IMR-90 (cell line): ENCODE data around the gene PSMB11. TPM values are rescaled to one million over a fixed set of nuclear protein-coding genes. Genes with fewer than 3 reads are reported as not detected.

Experiments
- ATAC-seq: fragments of 200-7000 bp; cut with Tn5 transposase; 2 replicates; pipeline ENCODE4 v1.9.1; 2020; ENCODE audit warnings: low read depth, mild to moderate bottlenecking, moderate library complexity
- BruUV-seq: library from RNA; stranded (reverse); fragments of 400-500 nt; replicated peaks from 2 replicates; lab custom pipeline; 2021; lab: Mats Ljungman, UMichigan
- CTCF ChIA-PET: fragments of 300-600 bp; formaldehyde crosslinking; extraction: SDS; loops from one replicate; lab custom pipeline; 2021; ENCODE audit warnings: antibody characterized with exemption; lab: Yijun Ruan, JAX
- POLR2A ChIA-PET: fragments of 300-600 bp; sonication (Branson Sonifier 250); formaldehyde crosslinking; loops from one replicate; lab custom pipeline; 2022; ENCODE audit warnings: antibody characterized with exemption; ENCODE audit not compliant: unreplicated experiment; lab: Charles Lee
- DNase-seq: peaks from one replicate; pipeline ENCODE4 v3.0.0; 2013
- H2AFZ ChIP-seq: replicated peaks from 2 replicates; pipeline ENCODE3; 2013; ENCODE audit warnings: low read length, mild to moderate bottlenecking; ENCODE audit not compliant: poor library complexity
- H2AK5ac ChIP-seq: 2 replicates; pipeline ENCODE4 v1.6.1; 2013; ENCODE audit warnings: low read depth, low read length, inconsistent platforms
- H2AK9ac ChIP-seq: replicated peaks from 2 replicates; pipeline ENCODE3; 2013; ENCODE audit warnings: mild to moderate bottlenecking, low read depth, low read length, moderate library complexity; ENCODE audit not compliant: poor library complexity
- H2BK120ac ChIP-seq: 2 replicates; pipeline ENCODE4 v1.6.1; 2013; ENCODE audit warnings: low read depth, low read length, inconsistent platforms
- H2BK15ac ChIP-seq: 3 replicates; pipeline ENCODE4 v1.6.1; 2013; ENCODE audit warnings: low read depth, low read length, inconsistent platforms
- H2BK20ac ChIP-seq: 2 replicates; pipeline ENCODE4 v1.6.1; 2013; ENCODE audit warnings: low read depth, mild to moderate bottlenecking, inconsistent platforms, low read length, moderate library complexity
- H2BK5ac ChIP-seq: 2 replicates; pipeline ENCODE4 v1.6.1; 2013; ENCODE audit warnings: mild to moderate bottlenecking, low read depth, low read length, inconsistent platforms; ENCODE audit not compliant: poor library complexity, severe bottlenecking
- H3K14ac ChIP-seq: replicated peaks from 2 replicates; pipeline ENCODE4 v1.6.1; 2013; ENCODE audit warnings: low read depth, low read length, inconsistent platforms
- H3K18ac ChIP-seq: 2 replicates; pipeline ENCODE4 v1.6.1; 2013; ENCODE audit warnings: low read depth, low read length, control low read depth
- H3K23ac ChIP-seq: 2 replicates; pipeline ENCODE4 v1.6.1; 2013; ENCODE audit warnings: low read depth, low read length, inconsistent platforms
- H3K27ac ChIP-seq: 2 replicates; pipeline ENCODE4 v1.5.1; 2013; ENCODE audit warnings: mild to moderate bottlenecking, control low read depth, low read length; ENCODE audit not compliant: insufficient read depth
- H3K27me3 ChIP-seq: 2 replicates; pipeline ENCODE4 v1.6.1; 2013; ENCODE audit warnings: low read length; ENCODE audit not compliant: control insufficient read depth, insufficient read depth
- H3K36me3 ChIP-seq: 2 replicates; pipeline ENCODE4 v1.6.1; 2013; ENCODE audit warnings: low read length, mixed read lengths; ENCODE audit not compliant: control insufficient read depth, insufficient read depth
- H3K4ac ChIP-seq: 2 replicates; pipeline ENCODE4 v1.6.1; 2013; ENCODE audit warnings: low read depth, low read length, inconsistent platforms
- H3K4me1 ChIP-seq: 2 replicates; pipeline ENCODE4 v1.6.1; 2013; ENCODE audit warnings: low read length, mixed read lengths; ENCODE audit not compliant: control insufficient read depth, insufficient read depth
- H3K4me2 ChIP-seq: 2 replicates; pipeline ENCODE4 v1.6.1; 2013; ENCODE audit warnings: low read depth, mild to moderate bottlenecking, control low read depth, low read length, moderate library complexity
- H3K4me3 ChIP-seq: 2 replicates; pipeline ENCODE4 v1.5.1; 2013; ENCODE audit warnings: low read depth, mild to moderate bottlenecking, control low read depth, low read length, moderate library complexity; ENCODE audit not compliant: insufficient read depth
- H3K56ac ChIP-seq: 2 replicates; pipeline ENCODE4 v1.6.1; 2013; ENCODE audit warnings: low read length, inconsistent platforms; ENCODE audit not compliant: insufficient read depth; ENCODE audit errors: extremely low read depth
- H3K79me1 ChIP-seq, 2 experiments: 2 replicates each; pipeline ENCODE4 v1.6.1; 2013; ENCODE audit warnings: low read length in 2 of 2, inconsistent platforms in 1 of 2, low read depth in 1 of 2
- H3K9ac ChIP-seq: 2 replicates; pipeline ENCODE4 v1.6.1; 2013; ENCODE audit warnings: low read depth, low read length, control low read depth
- H3K9me1 ChIP-seq: 2 replicates; pipeline ENCODE4 v1.6.1; 2013; ENCODE audit warnings: low read length, inconsistent platforms; ENCODE audit not compliant: insufficient read depth
- H3K9me3 ChIP-seq: 2 replicates; pipeline ENCODE4 v1.6.1; 2013; ENCODE audit warnings: low read length; ENCODE audit not compliant: control insufficient read depth, insufficient read depth
- H4K20me1 ChIP-seq: 2 replicates; pipeline ENCODE4 v1.6.1; 2013; ENCODE audit warnings: low read length, inconsistent platforms; ENCODE audit not compliant: insufficient read depth
- H4K5ac ChIP-seq: 2 replicates; pipeline ENCODE4 v1.6.1; 2013; ENCODE audit warnings: mild to moderate bottlenecking, low read depth, low read length, control low read depth
- H4K8ac ChIP-seq, 2 experiments: 2 replicates each; pipeline ENCODE4 v1.6.1; 2013; ENCODE audit warnings: low read depth in 2 of 2, low read length in 2 of 2, control low read depth in 1 of 2, inconsistent platforms in 1 of 2
- H4K91ac ChIP-seq: 2 replicates; pipeline ENCODE4 v1.6.1; 2013; ENCODE audit warnings: low read depth, low read length, inconsistent platforms; ENCODE audit not compliant: insufficient read depth
- BHLHE40 ChIP-seq: fragments of 150-350 bp; IDR thresholded peaks from 2 replicates; pipeline ENCODE4 v1.6.1; 2016; ENCODE audit warnings: mild to moderate bottlenecking, low read depth, low read length
- CEBPB ChIP-seq: IDR thresholded peaks from 2 replicates; pipeline ENCODE4 v1.6.1; 2012; ENCODE audit warnings: low read depth, low read length, improper control_type of control experiment
- CHD1 ChIP-seq: IDR thresholded peaks from 2 replicates; pipeline ENCODE4 v1.6.1; 2012; ENCODE audit warnings: low read depth, low read length, improper control_type of control experiment
- CTCF ChIP-seq: conservative IDR thresholded peaks from 2 replicates; pipeline ENCODE4 v1.5.1; 2012; ENCODE audit warnings: mild to moderate bottlenecking, low read depth, low read length, improper control_type of control experiment
- ELK1 ChIP-seq: fragments of 150-350 bp; IDR thresholded peaks from 2 replicates; pipeline ENCODE4 v1.6.1; 2016; ENCODE audit warnings: low read depth, mild to moderate bottlenecking, low read length, moderate library complexity, borderline replicate concordance
- FOS ChIP-seq: fragments of 150-350 bp; IDR thresholded peaks from 2 replicates; pipeline ENCODE4 v1.6.1; 2016; ENCODE audit warnings: low read depth, low read length
- MAFK ChIP-seq: IDR thresholded peaks from 2 replicates; pipeline ENCODE4 v1.6.1; 2012; ENCODE audit warnings: low read depth, low read length, improper control_type of control experiment
- MAZ ChIP-seq: IDR thresholded peaks from 2 replicates; pipeline ENCODE4 v1.6.1; 2012; ENCODE audit warnings: low read depth, mild to moderate bottlenecking, low read length, improper control_type of control experiment, moderate library complexity, borderline replicate concordance
- MXI1 ChIP-seq: IDR thresholded peaks from 2 replicates; pipeline ENCODE4 v1.6.1; 2012; ENCODE audit warnings: low read depth, mild to moderate bottlenecking, low read length, moderate library complexity, borderline replicate concordance
- NFE2L2 ChIP-seq: fragments of 150-350 bp; IDR thresholded peaks from 2 replicates; pipeline ENCODE4 v1.6.1; 2016; ENCODE audit warnings: low read depth, mild to moderate bottlenecking, low read length
- POLR2A ChIP-seq: IDR thresholded peaks from 2 replicates; pipeline ENCODE4 v1.6.1; 2012; ENCODE audit warnings: mild to moderate bottlenecking, low read depth, low read length
- RAD21 ChIP-seq: IDR thresholded peaks from 2 replicates; pipeline ENCODE4 v1.6.1; 2012; ENCODE audit warnings: low read length, improper control_type of control experiment
- RCOR1 ChIP-seq: IDR thresholded peaks from 2 replicates; pipeline ENCODE4 v1.6.1; 2012; ENCODE audit warnings: mild to moderate bottlenecking, low read length, improper control_type of control experiment; ENCODE audit not compliant: insufficient replicate concordance
- RFX5 ChIP-seq: IDR thresholded peaks from 2 replicates; pipeline ENCODE4 v1.8.0; 2012; ENCODE audit warnings: low read depth, mild to moderate bottlenecking, low read length, moderate library complexity
- SMC3 ChIP-seq: fragments of 150-350 bp; IDR thresholded peaks from 2 replicates; pipeline ENCODE4 v1.6.1; 2016; ENCODE audit warnings: low read depth, mild to moderate bottlenecking, antibody characterized with exemption, low read length, moderate library complexity
- USF2 ChIP-seq: fragments of 150-350 bp; IDR thresholded peaks from 2 replicates; pipeline ENCODE4 v1.6.1; 2017; ENCODE audit warnings: mild to moderate bottlenecking, antibody characterized with exemption, low read length, low read depth
- WGBS, 2 experiments: methylation state at CpG; one replicate each; pipeline versions ENCODE4 v1.1.5 to v1.1.7; 2013; ENCODE audit warnings: missing lambda C conversion rate in 2 of 2; ENCODE audit not compliant: insufficient read length in 1 of 2; ENCODE audit errors: extremely low coverage in 2 of 2; 5-methylcytosine and 5-hydroxymethylcytosine counted together
- dilution Hi-C: fragments of 300-500 bp; cut with HindIII; formaldehyde crosslinking; loops from one replicate; pipeline ENCODE4 v1.14.3; 2018; ENCODE audit warnings: low sequenced_read_pairs; ENCODE audit not compliant: unreplicated experiment
- in situ Hi-C: fragments of 300-500 bp; cut with MboI; formaldehyde crosslinking; loops from 3 replicates; pipeline ENCODE4 v1.14.3; 2019; ENCODE audit warnings: low sequenced_read_pairs, inconsistent platforms, mixed read lengths
- intact Hi-C: fragments of 100-400 bp; cut with micrococcal nuclease; formaldehyde crosslinking; loops from 2 replicates; pipeline ENCODE4 v1.10.0; 2022
- polyA plus RNA-seq, 3 experiments: library from polyadenylated mRNA; depleted of rRNA; stranded (reverse); fragments of >200 nt; gene quantifications; 2 replicates each; pipeline ENCODE4 v1.2.3, GENCODE V29; 2012; ENCODE audit warnings: low replicate concordance in 1 of 3
- total RNA-seq: library from RNA; depleted of rRNA; stranded (reverse); fragments of >200 nt; gene quantifications from 2 replicates; pipeline ENCODE4 v1.2.3, GENCODE V29; 2012

The PSMB11 gene
- total and polyA plus RNA-seq, 2 of the 4 experiments (the other 2 are of a cell fraction): not detected

- intact Hi-C loops: no loop called here
- peaks cover 15% of the 10 kb centered on the region for H4K20me1 ChIP-seq
- peaks cover 14 to 23% of the 10 kb centered on the region in 2 experiments; a peak in 3 of 4 replicates for H3K79me1 ChIP-seq
- H4K8ac ChIP-seq: no peak overlapping the region
- no peak overlapping the region for H3K14ac ChIP-seq
- 70% methylated on average over 2 of the region's 7 CpGs; no CpG with 5 or more reads in 1 of the 2 experiments for WGBS, 2 experiments
- H3K9me1 ChIP-seq: peaks cover 9% of the 10 kb centered on the region
- H3K4me1 ChIP-seq: peaks cover 11% of the 10 kb centered on the region
- H2AK5ac ChIP-seq: no peak overlapping the region
- no peak overlapping the region for H3K9ac ChIP-seq
- in situ Hi-C loops: no loop called here
- POLR2A ChIA-PET: interaction anchor here (0.6 to 0.7 kb wide), 2 partner anchors 26 to 29 kb away, joined by 3 read pairs; no protein-coding TSS in a partner anchor
- H2BK120ac ChIP-seq: no peak overlapping the region
- no TSS peak for BruUV-seq
- ATAC-seq (no peak), DNase-seq (no peak)
- H3K4ac ChIP-seq: no peak overlapping the region
- no peak overlapping the region for H3K4me3 ChIP-seq
- TF ChIP-seq RFX5: no peak
- no peak for TF ChIP-seq SMC3
- no peak for TF ChIP-seq CTCF
- no peak for TF ChIP-seq MAZ
- TF ChIP-seq USF2: no peak
- no peak for TF ChIP-seq MAFK
- no peak for TF ChIP-seq POLR2A
- no peak for TF ChIP-seq NFE2L2
- no peak for TF ChIP-seq MXI1
- no peak for TF ChIP-seq BHLHE40
- TF ChIP-seq ELK1: no peak
- TF ChIP-seq CHD1: no peak
- no peak for TF ChIP-seq FOS
- no peak for TF ChIP-seq CEBPB
- no peak for TF ChIP-seq RAD21
- TF ChIP-seq RCOR1: no peak
- CTCF ChIA-PET: interaction anchor here (1.1 kb wide), 1 partner anchor 44 kb away, joined by 3 read pairs; no protein-coding TSS in a partner anchor
- H3K36me3 ChIP-seq: peaks cover 19% of the 10 kb centered on the region
- H3K56ac ChIP-seq: no peak overlapping the region
- H2BK15ac ChIP-seq: no peak overlapping the region
- no peak overlapping the region for H2BK20ac ChIP-seq
- H3K4me2 ChIP-seq: no peak overlapping the region
- no peak overlapping the region for H2AFZ ChIP-seq
- no peaks in the 10 kb centered on the region for H3K9me3 ChIP-seq
- no peak overlapping the region for H3K18ac ChIP-seq
- no peaks in the 10 kb centered on the region for H3K27me3 ChIP-seq
- no peak overlapping the region for H4K5ac ChIP-seq
- H2BK5ac ChIP-seq: no peak overlapping the region
- no peak overlapping the region for H3K23ac ChIP-seq
- H4K91ac ChIP-seq: no peak overlapping the region
- dilution Hi-C loops: no loop called here
- no peak overlapping the region for H2AK9ac ChIP-seq
- no peak overlapping the region for H3K27ac ChIP-seq
Measured at GRCh38 chr14:23024612-23025075, 17.4 kb upstream of the PSMB11 start.
